PC-3 (cell line): ENCODE measurements around the gene TOGARAM2. TPM values are rescaled to one million over a fixed set of nuclear protein-coding genes. Genes with fewer than 3 reads are reported as not detected.

Experiments used
- ATAC-seq: fragments of 200-7000 bp; cut with Tn5 transposase; 2 replicates; pipeline ENCODE4 v1.9.1; 2020; ENCODE audit warnings: mild to moderate bottlenecking, moderate library complexity
- BruUV-seq: library from RNA; stranded (reverse); fragments of 400-500 nt; replicated peaks from 2 replicates; lab custom pipeline; 2021; lab: Mats Ljungman, UMichigan
- CTCF ChIA-PET: fragments of 300-600 bp; sonication (Branson Sonifier 250); formaldehyde crosslinking; loops from one replicate; lab custom pipeline; 2022; ENCODE audit warnings: antibody characterized with exemption; lab: Charles Lee
- POLR2A ChIA-PET: fragments of 300-600 bp; sonication (Branson Sonifier 250); formaldehyde crosslinking; loops from one replicate; lab custom pipeline; 2022; ENCODE audit warnings: antibody characterized with exemption; ENCODE audit not compliant: unreplicated experiment; lab: Charles Lee
- DNase-seq: peaks from one replicate; pipeline ENCODE4 v3.0.0-alpha.2; 2015
- H2AFZ ChIP-seq: fragments of 300-600 bp; sonication (generic); 2 replicates; pipeline ENCODE4 v1.6.0; 2016; ENCODE audit warnings: antibody characterized with exemption, low read length
- H3F3A ChIP-seq: fragments of 300-600 bp; sonication (generic); one replicate; pipeline ENCODE4 v1.6.0; 2017; ENCODE audit warnings: antibody characterized with exemption, low read length, control low read depth, mild to moderate bottlenecking; ENCODE audit not compliant: unreplicated experiment
- H3K27ac ChIP-seq: fragments of 300-600 bp; sonication (generic); 2 replicates; pipeline ENCODE4 v1.5.1; 2016; ENCODE audit warnings: mild to moderate bottlenecking, low read length
- H3K27me3 ChIP-seq: fragments of 300-600 bp; sonication (generic); 2 replicates; pipeline ENCODE4 v1.6.1; 2016; ENCODE audit warnings: low read length, mixed read lengths
- H3K36me3 ChIP-seq: fragments of 300-600 bp; sonication (generic); 2 replicates; pipeline ENCODE4 v1.6.1; 2016; ENCODE audit warnings: low read depth, mixed run types, low read length, mixed read lengths
- H3K4me1 ChIP-seq: fragments of 300-600 bp; sonication (generic); 2 replicates; pipeline ENCODE4 v1.5.1; 2016; ENCODE audit warnings: low read length; ENCODE audit not compliant: insufficient read depth
- H3K4me2 ChIP-seq: fragments of 300-600 bp; sonication (generic); 2 replicates; pipeline ENCODE4 v1.6.0; 2016; ENCODE audit warnings: low read length
- H3K4me3 ChIP-seq: fragments of 300-600 bp; sonication (generic); 2 replicates; pipeline ENCODE4 v1.5.1; 2016; ENCODE audit warnings: mild to moderate bottlenecking, low read length, mixed read lengths
- H3K79me2 ChIP-seq: fragments of 300-600 bp; sonication (generic); 2 replicates; pipeline ENCODE4 v1.6.1; 2017; ENCODE audit warnings: low read length, mixed read lengths
- H3K9ac ChIP-seq: fragments of 300-600 bp; sonication (generic); 2 replicates; pipeline ENCODE4 v1.6.0; 2016; ENCODE audit warnings: mild to moderate bottlenecking, low read length
- H3K9me2 ChIP-seq: fragments of 300-600 bp; sonication (generic); replicated peaks from 2 replicates; pipeline ENCODE4 v1.6.1; 2016; ENCODE audit warnings: mixed run types, low read length, mixed read lengths
- H3K9me3 ChIP-seq: fragments of 300-600 bp; sonication (generic); 2 replicates; pipeline ENCODE4 v1.6.1; 2016; ENCODE audit warnings: low read length, mixed read lengths
- H4K20me1 ChIP-seq: fragments of 300-600 bp; sonication (generic); 2 replicates; pipeline ENCODE4 v1.6.1; 2016; ENCODE audit warnings: low read length, mixed read lengths
- CTCF ChIP-seq: fragments of 300-600 bp; sonication (generic); conservative IDR thresholded peaks from 2 replicates; pipeline ENCODE4 v1.5.1; 2017; ENCODE audit warnings: antibody characterized with exemption, low read depth, mild to moderate bottlenecking, low read length
- EZH2 ChIP-seq: fragments of 300-600 bp; sonication (generic); IDR thresholded peaks from one replicate; pipeline ENCODE4 v1.6.1; 2017; ENCODE audit warnings: antibody characterized with exemption, mild to moderate bottlenecking, low read length; ENCODE audit not compliant: unreplicated experiment
- EZH2phosphoT487 ChIP-seq: fragments of 300-600 bp; sonication (generic); IDR thresholded peaks from 2 replicates; pipeline ENCODE4 v1.6.1; 2018; ENCODE audit warnings: mild to moderate bottlenecking, antibody characterized with exemption, low read length, borderline replicate concordance
- intact Hi-C: fragments of 100-400 bp; cut with micrococcal nuclease; formaldehyde crosslinking; loops from 2 replicates; pipeline ENCODE4 v1.9.0; 2023
- total RNA-seq: library from RNA; depleted of rRNA; stranded (reverse); fragments of >200 nt; gene quantifications from 2 replicates; pipeline ENCODE4 v1.2.3, GENCODE V29; 2014

Gene TOGARAM2
- total RNA-seq, 1 experiment from 2014 or later, result not detected

GRCh38 chr2:28944535-28945248 is 36.4 kb upstream of the TOGARAM2 start:
- peaks cover 82% of the 10 kb centered on the region for H3K36me3 ChIP-seq
- H3K9me3 ChIP-seq, result no peaks in the 10 kb centered on the region

DNA sequence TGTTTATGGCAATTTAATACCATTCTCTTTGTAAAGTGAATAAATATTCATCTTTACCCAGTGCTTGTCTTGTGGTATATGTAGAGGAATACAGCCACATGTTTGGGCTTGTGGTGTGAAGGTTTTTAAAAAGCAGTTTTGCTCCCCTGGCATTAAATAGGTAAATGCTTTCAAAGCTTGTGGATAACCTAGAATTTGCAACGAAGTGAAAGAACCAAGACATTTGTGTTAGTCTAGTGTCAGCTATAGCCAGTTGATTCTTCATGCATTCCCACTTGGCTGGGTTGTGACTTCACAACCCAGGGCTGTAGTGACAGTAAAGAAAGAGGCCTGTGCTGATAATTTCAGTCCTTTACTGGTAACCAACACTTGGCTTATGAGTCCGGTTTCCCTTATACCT is 32.9 kb upstream of the TOGARAM2 start:
- ATAC-seq (no peak), DNase-seq (no peak)
- Histone ChIP-seq H2AFZ (no peak overlapping the region), H3F3A (no peaks in the 10 kb centered on the region), H3K9ac (no peak overlapping the region), H3K9me3 (no peaks in the 10 kb centered on the region), H3K4me1 (peaks cover 24% of the 10 kb centered on the region), H3K27ac (no peak overlapping the region), H4K20me1 (peaks cover 14% of the 10 kb centered on the region; the same call in 1 of the 2 replicates), H3K36me3 (peaks cover 56% of the 10 kb centered on the region), H3K79me2 (no peaks in the 10 kb centered on the region), H3K4me2 (no peak overlapping the region), H3K4me3 (no peak overlapping the region), H3K27me3 (no peaks in the 10 kb centered on the region), H3K9me2 (no peaks in the 10 kb centered on the region)
- TF ChIP-seq EZH2phosphoT487 (no peak), CTCF (no peak), EZH2 (no peak)
- intact Hi-C loops, result no loop called here
- ChIA-PET CTCF (no interaction called here), POLR2A (no interaction called here)
- BruUV-seq, result no TSS peak

More at GRCh38 chr2:28944535-28945248, 36.4 kb upstream of the TOGARAM2 start:
- intact Hi-C loops, result no loop called here
- no peak overlapping the region for H2AFZ ChIP-seq
- H4K20me1 ChIP-seq, result peaks cover 9% of the 10 kb centered on the region; the same call in 1 of the 2 replicates
- CTCF ChIA-PET, result no interaction called here
- TF ChIP-seq CTCF, result no peak
- TF ChIP-seq EZH2phosphoT487, result no peak
- TF ChIP-seq EZH2, result no peak
- no peaks in the 10 kb centered on the region for H3F3A ChIP-seq
- ATAC-seq (no peak), DNase-seq (no peak)
- no peak overlapping the region for H3K9ac ChIP-seq
- H3K4me2 ChIP-seq, result no peak overlapping the region
- POLR2A ChIA-PET, result no interaction called here
- H3K79me2 ChIP-seq, result 0 out of 2 replicates have a peak, but pooled peaks cover 7% of the 10 kb centered on the region
- no peak overlapping the region for H3K4me3 ChIP-seq
- H3K27me3 ChIP-seq, result no peaks in the 10 kb centered on the region
- H3K9me2 ChIP-seq, result no peaks in the 10 kb centered on the region
- H3K4me1 ChIP-seq, result no peaks in the 10 kb centered on the region
- H3K27ac ChIP-seq, result no peak overlapping the region
- BruUV-seq, result no TSS peak

GRCh38 chr2:28949190-28949589 is 31.9 kb upstream of the TOGARAM2 start:
- intact Hi-C loops, result no loop called here
- ATAC-seq (no peak), DNase-seq (no peak)
- H3F3A ChIP-seq, result no peaks in the 10 kb centered on the region
- H3K27me3 ChIP-seq, result no peaks in the 10 kb centered on the region
- H3K9ac ChIP-seq, result no peak overlapping the region
- CTCF ChIA-PET, result interaction anchor here (0.6 kb wide), 1 partner anchor 128 kb away, joined by 8 read pairs; no protein-coding TSS in a partner anchor
- no peaks in the 10 kb centered on the region for H3K9me3 ChIP-seq
- POLR2A ChIA-PET, result interaction anchor here (0.6 to 0.8 kb wide), 2 partner anchors 311 to 411 kb away, joined by 5 read pairs; no protein-coding TSS in a partner anchor
- no peak overlapping the region for H3K4me2 ChIP-seq
- no peaks in the 10 kb centered on the region for H3K79me2 ChIP-seq
- no peak overlapping the region for H3K27ac ChIP-seq
- H3K4me3 ChIP-seq, result no peak overlapping the region
- peaks cover 14% of the 10 kb centered on the region; the same call in 1 of the 2 replicates for H4K20me1 ChIP-seq
- no TSS peak for BruUV-seq
- H3K4me1 ChIP-seq, result peaks cover 24% of the 10 kb centered on the region
- no peaks in the 10 kb centered on the region for H3K9me2 ChIP-seq
- H3K36me3 ChIP-seq, result peaks cover 45% of the 10 kb centered on the region
- TF ChIP-seq EZH2phosphoT487 (no peak), CTCF (no peak), EZH2 (no peak)
- H2AFZ ChIP-seq, result no peak overlapping the region
